ENCODE measurements around the gene NDUFB10. TPM values are rescaled to one million over a fixed set of nuclear protein-coding genes. Genes with fewer than 3 reads are reported as not detected.
A peak's percentile ranks its signal among the peaks of the same experiment; 100 is the strongest.

Gene NDUFB10
- 291 and 575 TPM in 2 replicates for total RNA-seq
- polyA plus RNA-seq: 485 and 518 TPM in 2 replicates

- Histone ChIP-seq H3K4me1 (ENCODE audit: low read depth) (peaks cover 9% of the 10 kb centered on the region), H3K27ac (peak within 1 kb of the TSS; percentile 17)
Measured at GRCh38 chr16:1959269-1960039, at the start of gene NDUFB10. Gene NDUFB10, plus strand, starts transcription at chr16:1959538. Its CDS starts 87 bp downstream, at chr16:1959625.

GRCh38 chr16:1909561-1910231, 49.6 kb upstream of the NDUFB10 start:
- Histone ChIP-seq H3K4me1 (ENCODE audit: low read depth) (no peaks in the 10 kb centered on the region), H3K36me3 (no peaks in the 10 kb centered on the region), H3K4me3 (no peak overlapping the region), H3K9me3 (ENCODE audit: low read depth) (no peaks in the 10 kb centered on the region), H3K27ac (no peak overlapping the region), H3K27me3 (peaks cover 7% of the 10 kb centered on the region)
- TF ChIP-seq CTCF (IDR thresholded peaks at IDR 0.05; ENCODE audit: low read depth, low read length): no peak
- DNase-seq (ENCODE audit: low read depth in 1 of 2, low spot score in 1 of 2): no peak

More at GRCh38 chr16:1959269-1960039, at the start of gene NDUFB10:
- TF ChIP-seq CTCF (IDR thresholded peaks at IDR 0.05; ENCODE audit: low read depth, low read length): peak; percentile 74
- DNase-seq (ENCODE audit: low read depth in 1 of 2, low spot score in 1 of 2): peak; percentile 94 to 96
- Histone ChIP-seq H3K4me3 (peak within 1 kb of the TSS; percentile 82), H3K9me3 (ENCODE audit: low read depth) (no peaks in the 10 kb centered on the region), H3K36me3 (peaks cover 21% of the 10 kb centered on the region), H3K27me3 (no peaks in the 10 kb centered on the region)

GRCh38 chr16:1911467-1912214, 47.7 kb upstream of the NDUFB10 start:
- DNase-seq (ENCODE audit: low read depth in 1 of 2, low spot score in 1 of 2): no peak

GRCh38 chr16:1912215-1912543, 47.2 kb upstream of the NDUFB10 start:
- TF ChIP-seq CTCF (IDR thresholded peaks at IDR 0.05; ENCODE audit: low read depth, low read length): no peak
- Histone ChIP-seq H3K27me3 (peaks cover 32% of the 10 kb centered on the region), H3K4me3 (no peak overlapping the region), H3K36me3 (no peaks in the 10 kb centered on the region), H3K27ac (no peak overlapping the region), H3K4me1 (ENCODE audit: low read depth) (no peaks in the 10 kb centered on the region), H3K9me3 (ENCODE audit: low read depth) (no peaks in the 10 kb centered on the region)
- no peak for DNase-seq (ENCODE audit: low read depth in 1 of 2, low spot score in 1 of 2)

More at GRCh38 chr16:1911467-1912214, 47.7 kb upstream of the NDUFB10 start:
- no peak for TF ChIP-seq CTCF (IDR thresholded peaks at IDR 0.05; ENCODE audit: low read depth, low read length)
- H3K27ac ChIP-seq: no peak overlapping the region
- H3K4me1 ChIP-seq (ENCODE audit: low read depth): no peaks in the 10 kb centered on the region
- H3K36me3 ChIP-seq: no peaks in the 10 kb centered on the region
- H3K4me3 ChIP-seq: no peak overlapping the region
- H3K9me3 ChIP-seq (ENCODE audit: low read depth): no peaks in the 10 kb centered on the region
- H3K27me3 ChIP-seq: peaks cover 27% of the 10 kb centered on the region

- TF ChIP-seq CTCF (IDR thresholded peaks at IDR 0.05; ENCODE audit: low read depth, low read length): no peak
- DNase-seq (ENCODE audit: low read depth in 1 of 2, low spot score in 1 of 2): no peak
- H3K27me3 ChIP-seq: peaks cover 46% of the 10 kb centered on the region
- no peaks in the 10 kb centered on the region for H3K9me3 ChIP-seq (ENCODE audit: low read depth)
- H3K36me3 ChIP-seq: no peaks in the 10 kb centered on the region
- peaks cover 2% of the 10 kb centered on the region for H3K4me1 ChIP-seq (ENCODE audit: low read depth)
- H3K4me3 ChIP-seq: no peak overlapping the region
- H3K27ac ChIP-seq: no peak overlapping the region
Measured at GRCh38 chr16:1913327-1914083, 45.8 kb upstream of the NDUFB10 start.

Measured in cardiac muscle cell (in vitro differentiated cells and primary cell).